Measurements from ENCODE around the gene THOC5.
"Not testable (repeated sequence)": the region's sequence is repeated elsewhere in the genome, so short reads cannot be mapped to it uniquely, and the experiment has no call there.

THOC5 gene

GRCh38 chr22:29559853-29560252 is 6.3 kb upstream of the THOC5 start:
- DNase-seq (ENCODE audit: low spot score), result no peak

GRCh38 chr22:29559030-29559429 is 5.5 kb upstream of the THOC5 start:
- DNase-seq (ENCODE audit: low spot score), result no peak

- no peak for DNase-seq (ENCODE audit: low spot score)
Observed at GRCh38 chr22:29555065-29555644, 1.6 kb upstream of the THOC5 start.

GRCh38 chr22:29552357-29552756 is 1.2 kb downstream of the THOC5 start:
- not testable (repeated sequence) for DNase-seq (ENCODE audit: low spot score)

GRCh38 chr22:29550005-29550404 is 3.6 kb downstream of the THOC5 start:
- DNase-seq (ENCODE audit: low spot score), result no peak

GRCh38 chr22:29545045-29545444 is 8.5 kb downstream of the THOC5 start:
- not testable (repeated sequence) for DNase-seq (ENCODE audit: low spot score)

GRCh38 chr22:29541845-29542244 is 11.7 kb downstream of the THOC5 start:
- no peak for DNase-seq (ENCODE audit: low spot score)

- DNase-seq (ENCODE audit: low spot score), result no peak
Observed at GRCh38 chr22:29539105-29539504, 14.5 kb downstream of the THOC5 start.

GRCh38 chr22:29536411-29536810 is 17.1 kb downstream of the THOC5 start:
- DNase-seq (ENCODE audit: low spot score), result no peak

- no peak for DNase-seq (ENCODE audit: low spot score)
Observed at GRCh38 chr22:29531419-29531818, 22.1 kb downstream of the THOC5 start.

- DNase-seq (ENCODE audit: low spot score), result no peak
Observed at GRCh38 chr22:29530716-29531115, 22.8 kb downstream of the THOC5 start.

- DNase-seq (ENCODE audit: low spot score), result no peak
Observed at GRCh38 chr22:29528144-29528543, 25.4 kb downstream of the THOC5 start.

GRCh38 chr22:29524442-29525191 is 28.9 kb downstream of the THOC5 start:
- DNase-seq (ENCODE audit: low spot score), result peak; percentile 49

- no peak for DNase-seq (ENCODE audit: low spot score)
Observed at GRCh38 chr22:29523761-29524160, 29.8 kb downstream of the THOC5 start.

GRCh38 chr22:29521526-29521925 is 32.0 kb downstream of the THOC5 start:
- no peak for DNase-seq (ENCODE audit: low spot score)

GRCh38 chr22:29520851-29521250 is 32.7 kb downstream of the THOC5 start:
- peak; percentile 68 for DNase-seq (ENCODE audit: low spot score)

GRCh38 chr22:29519996-29520395 is 33.6 kb downstream of the THOC5 start:
- no peak for DNase-seq (ENCODE audit: low spot score)

- no peak for DNase-seq (ENCODE audit: low spot score)
Observed at GRCh38 chr22:29518427-29518826, 35.1 kb downstream of the THOC5 start.

- DNase-seq (ENCODE audit: low spot score), result no peak
Observed at GRCh38 chr22:29517215-29517908, 36.2 kb downstream of the THOC5 start.

GRCh38 chr22:29512031-29512430 is 41.5 kb downstream of the THOC5 start:
- DNase-seq (ENCODE audit: low spot score), result no peak

- DNase-seq (ENCODE audit: low spot score), result no peak
Observed at GRCh38 chr22:29511126-29511862, 42.3 kb downstream of the THOC5 start.

- no peak for DNase-seq (ENCODE audit: low spot score)
Observed at GRCh38 chr22:29510542-29510941, 43.0 kb downstream of the THOC5 start.

GRCh38 chr22:29509815-29510214 is 43.7 kb downstream of the THOC5 start:
- no peak for DNase-seq (ENCODE audit: low spot score)
